CD4-positive, alpha-beta T cell treated with Interleukin-15 for 4 hours (primary cell): Measurements from ENCODE around the gene MYO7A.

Experiments used
- DNase-seq: peaks from one replicate; pipeline ENCODE4 v3.0.0-alpha.2; 2020; ENCODE audit warnings: low spot score

The MYO7A gene

DNA sequence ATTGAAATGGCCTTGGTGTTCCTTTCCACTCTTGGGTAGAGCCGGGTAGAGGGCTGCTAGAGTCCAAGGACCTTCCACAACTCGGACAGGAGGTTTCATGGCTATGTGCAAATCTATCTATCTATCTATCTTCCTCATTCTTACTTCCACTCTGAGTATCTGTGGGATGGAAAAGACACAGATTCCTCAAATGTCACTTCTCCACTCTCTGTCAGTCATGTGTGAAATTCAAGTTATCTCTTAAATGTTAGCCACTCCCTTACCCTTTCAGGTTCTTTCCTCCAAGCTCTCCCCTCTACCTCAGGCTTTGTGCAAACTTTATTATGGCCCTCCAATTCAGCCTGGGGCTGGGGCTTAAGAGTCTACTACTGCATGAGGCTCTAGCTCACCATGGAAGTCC, 89.1 kb downstream of the MYO7A start:
- no peak for DNase-seq

DNA sequence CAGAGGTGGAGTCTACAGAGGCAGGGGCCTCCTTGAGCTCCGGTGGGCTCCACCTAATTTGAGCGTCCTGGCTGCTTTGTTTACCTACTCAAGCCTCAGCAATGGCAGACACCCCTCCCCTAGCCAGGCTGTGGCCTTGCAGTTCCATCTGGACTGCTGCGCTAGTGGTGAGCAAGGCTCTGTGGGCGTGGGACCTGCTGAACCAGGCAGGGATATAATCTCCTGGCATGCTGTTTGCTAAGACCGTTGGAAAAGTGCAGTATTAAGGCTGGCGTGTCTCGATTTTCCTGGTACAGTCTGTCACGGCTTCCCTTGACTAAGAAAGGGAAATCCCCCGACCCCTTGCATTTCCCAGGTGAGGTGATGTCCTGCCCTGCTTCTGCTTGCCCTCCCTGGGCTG, 95.8 kb downstream of the MYO7A start:
- DNase-seq, result no peak

- DNase-seq, result no peak
These were observed 103.0 kb downstream of the MYO7A start for GRCh38 chr11:77230878-77231605.

DNA sequence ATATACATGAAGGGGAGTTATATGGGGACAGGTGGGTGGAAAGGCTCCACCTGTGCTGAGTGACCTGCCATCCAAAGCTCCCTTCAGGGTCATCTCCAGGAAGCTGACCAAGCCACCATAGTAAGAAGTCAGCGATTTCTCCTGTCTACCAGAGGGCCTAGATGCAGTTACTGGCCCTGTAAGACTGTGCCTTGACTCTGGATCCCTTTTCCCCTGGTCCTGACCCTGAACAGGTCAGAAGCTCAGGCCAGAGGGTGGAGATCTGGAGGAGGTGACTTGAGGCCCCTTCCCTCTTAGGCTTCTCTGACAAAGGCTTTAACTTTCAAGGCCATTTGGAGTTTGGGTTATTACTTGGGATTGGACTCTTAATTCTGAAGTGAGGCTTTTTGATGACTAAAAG, 103.8 kb downstream of the MYO7A start:
- no peak for DNase-seq

- no peak for DNase-seq
These were observed 104.2 kb downstream of the MYO7A start for GRCh38 chr11:77232242-77232641.

DNA sequence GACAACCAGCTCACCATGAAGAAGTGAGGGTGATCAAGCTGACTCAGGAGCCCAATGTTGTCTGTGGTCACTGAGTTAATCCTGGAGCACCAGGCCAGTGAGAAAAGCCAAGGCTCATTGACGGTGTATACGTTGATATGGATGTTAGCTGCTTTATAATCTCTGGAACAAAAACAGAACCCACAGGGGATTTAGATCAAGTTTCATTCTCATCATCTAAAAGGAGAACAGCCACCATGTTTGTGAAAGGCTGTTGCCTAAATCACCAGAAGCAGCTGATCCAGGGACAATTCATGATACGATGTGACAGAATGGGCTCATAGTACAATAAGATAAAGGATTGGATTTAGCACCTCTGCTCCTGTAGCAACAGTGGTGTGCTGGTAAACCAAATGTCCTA, 105.0 kb downstream of the MYO7A start:
- DNase-seq, result no peak

DNA sequence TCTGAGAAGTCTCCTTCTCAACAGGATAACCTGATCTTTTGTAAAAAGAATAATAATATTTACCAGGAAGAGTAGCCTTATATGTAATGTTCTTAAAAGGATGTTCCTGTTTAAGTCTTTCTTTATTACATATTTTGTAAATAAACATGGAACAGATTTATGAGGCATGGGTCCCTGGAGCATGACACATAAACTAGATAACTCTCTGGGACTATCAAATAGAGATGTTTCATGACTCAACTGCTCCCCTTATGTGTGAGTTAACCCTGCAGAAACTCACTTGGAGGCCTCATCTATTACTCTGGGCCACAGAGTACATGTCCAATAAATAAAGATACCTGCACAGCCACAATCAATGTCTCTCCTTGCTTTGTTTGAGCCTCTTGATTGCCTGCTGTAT, 108.9 kb downstream of the MYO7A start:
- DNase-seq, result no peak

- no peak for DNase-seq
These were observed 116.4 kb downstream of the MYO7A start for GRCh38 chr11:77244277-77245027.

- DNase-seq, result no peak
These were observed 121.4 kb downstream of the MYO7A start for GRCh38 chr11:77249427-77249826.

DNA sequence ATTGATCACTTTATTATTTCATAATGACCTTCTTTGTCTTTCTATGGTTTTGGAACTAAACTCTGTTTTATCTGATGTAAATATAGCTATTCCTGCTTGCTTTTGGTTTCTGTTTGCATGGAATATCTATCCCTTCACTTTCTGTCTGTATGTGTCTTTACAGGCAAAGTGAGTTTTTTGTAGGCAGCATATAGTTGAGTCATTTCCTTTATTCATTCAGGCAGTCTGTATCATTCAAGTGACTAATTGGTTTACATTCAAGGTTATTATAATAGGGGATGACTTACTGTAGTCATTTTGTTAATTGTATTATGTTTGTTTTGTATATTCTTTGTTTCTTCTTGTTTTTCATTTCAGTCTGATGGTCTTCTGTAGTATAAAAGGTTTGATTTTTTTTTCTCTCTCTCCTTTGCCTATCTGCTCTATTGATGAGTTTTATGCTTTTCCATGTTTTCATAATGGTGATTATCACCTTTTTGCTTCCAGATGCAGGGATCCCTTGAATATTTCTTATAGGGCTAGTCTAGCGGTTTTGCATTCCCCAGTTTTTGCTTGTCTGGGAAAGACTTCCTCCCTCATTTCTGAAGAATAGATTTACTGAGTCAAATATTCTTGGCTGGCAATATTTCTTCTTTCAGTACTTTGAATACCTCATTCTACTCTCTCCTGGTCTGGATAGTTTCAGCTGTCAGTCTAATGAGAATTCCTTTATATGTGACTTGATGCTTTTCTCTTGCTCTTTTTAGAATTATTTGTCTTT, 123.0 kb downstream of the MYO7A start:
- no peak for DNase-seq

GRCh38 chr11:77252555-77253270, 124.7 kb downstream of the MYO7A start:
- no peak for DNase-seq

- no peak for DNase-seq
These were observed 125.6 kb downstream of the MYO7A start for GRCh38 chr11:77253690-77254089.

GRCh38 chr11:77259641-77260040, 131.6 kb downstream of the MYO7A start:
- DNase-seq, result no peak

DNA sequence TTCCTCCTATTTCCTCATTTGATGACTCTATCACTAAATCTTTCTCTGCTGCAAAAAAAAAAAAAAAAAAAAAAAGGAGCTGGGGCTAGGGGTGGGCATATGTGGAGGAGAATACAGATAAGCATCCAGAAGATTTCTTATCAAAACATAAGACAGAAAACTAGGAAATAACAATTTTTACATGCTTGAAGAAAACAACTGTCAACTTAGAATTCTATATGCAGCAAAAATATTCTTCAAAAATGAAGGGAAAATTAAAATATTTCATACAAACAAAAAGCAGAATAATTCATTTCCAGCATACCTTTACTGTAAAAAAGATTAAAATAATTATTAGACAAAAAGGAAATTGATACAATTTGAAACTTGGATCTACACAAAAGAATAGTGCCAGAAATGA, 134.8 kb downstream of the MYO7A start:
- DNase-seq, result no peak
